Measurements from ENCODE around the gene ANK3.

The ANK3 gene

GRCh38 chr10:60192946-60193345 is 196.7 kb downstream of the ANK3 start:
- DNase-seq (ENCODE audit: insufficient read length, low spot score), result no peak
- no peak for FAIRE-seq

GRCh38 chr10:60189861-60190475 is 199.7 kb downstream of the ANK3 start:
- FAIRE-seq, result no peak

GRCh38 chr10:60188548-60188947 is 201.1 kb downstream of the ANK3 start:
- no peak for FAIRE-seq
- DNase-seq (ENCODE audit: insufficient read length, low spot score), result no peak

More at GRCh38 chr10:60189861-60190475, 199.7 kb downstream of the ANK3 start:
- DNase-seq (ENCODE audit: insufficient read length, low spot score), result no peak

- FAIRE-seq (no peak), DNase-seq (ENCODE audit: insufficient read length, low spot score) (no peak)
Observed at GRCh38 chr10:60187691-60188090, 202.0 kb downstream of the ANK3 start.

- FAIRE-seq, result no peak
- DNase-seq (ENCODE audit: insufficient read length, low spot score), result no peak
Observed at GRCh38 chr10:60186315-60187071, 203.2 kb downstream of the ANK3 start.

- no peak for DNase-seq (ENCODE audit: insufficient read length, low spot score)
- FAIRE-seq, result no peak
Observed at GRCh38 chr10:60185421-60185820, 204.3 kb downstream of the ANK3 start.

GRCh38 chr10:60182691-60183090 is 207.0 kb downstream of the ANK3 start:
- FAIRE-seq, result no peak
- DNase-seq (ENCODE audit: insufficient read length, low spot score), result no peak

- no peak for DNase-seq (ENCODE audit: insufficient read length, low spot score)
Observed at GRCh38 chr10:60176925-60177324, 212.8 kb downstream of the ANK3 start.

GRCh38 chr10:60175441-60175971 is 214.2 kb downstream of the ANK3 start:
- DNase-seq (ENCODE audit: insufficient read length, low spot score) (no peak), FAIRE-seq (no peak)

More at GRCh38 chr10:60176925-60177324, 212.8 kb downstream of the ANK3 start:
- FAIRE-seq, result no peak

- DNase-seq (ENCODE audit: insufficient read length, low spot score) (no peak), FAIRE-seq (no peak)
Observed at GRCh38 chr10:60172363-60172990, 217.2 kb downstream of the ANK3 start.

GRCh38 chr10:60171436-60172013 is 218.2 kb downstream of the ANK3 start:
- DNase-seq (ENCODE audit: insufficient read length, low spot score) (no peak), FAIRE-seq (no peak)

GRCh38 chr10:60170250-60170649 is 219.4 kb downstream of the ANK3 start:
- FAIRE-seq (no peak), DNase-seq (ENCODE audit: insufficient read length, low spot score) (no peak)

GRCh38 chr10:60169111-60169510 is 220.6 kb downstream of the ANK3 start:
- FAIRE-seq, result no peak
- no peak for DNase-seq (ENCODE audit: insufficient read length, low spot score)

- FAIRE-seq (no peak), DNase-seq (ENCODE audit: insufficient read length, low spot score) (no peak)
Observed at GRCh38 chr10:60167050-60167449, 222.6 kb downstream of the ANK3 start.

- FAIRE-seq, result no peak
Observed at GRCh38 chr10:60163786-60164185, 225.9 kb downstream of the ANK3 start.

GRCh38 chr10:60162631-60163030 is 227.0 kb downstream of the ANK3 start:
- no peak for FAIRE-seq
- no peak for DNase-seq (ENCODE audit: insufficient read length, low spot score)

More at GRCh38 chr10:60163786-60164185, 225.9 kb downstream of the ANK3 start:
- DNase-seq (ENCODE audit: insufficient read length, low spot score), result no peak

- no peak for FAIRE-seq
- DNase-seq (ENCODE audit: insufficient read length, low spot score), result no peak
Observed at GRCh38 chr10:60155943-60156683, 233.6 kb downstream of the ANK3 start.

- FAIRE-seq (no peak), DNase-seq (ENCODE audit: insufficient read length, low spot score) (no peak)
Observed at GRCh38 chr10:60155099-60155877, 234.4 kb downstream of the ANK3 start.

- DNase-seq (ENCODE audit: insufficient read length, low spot score), result no peak
- no peak for FAIRE-seq
Observed at GRCh38 chr10:60149003-60149402, 240.7 kb downstream of the ANK3 start.
